GM20000 (cell line): ENCODE measurements around the gene HMOX1.

ENCODE experiments used
- DNase-seq: peaks from one replicate; pipeline ENCODE4 v3.0.0; 2012; ENCODE audit warnings: low spot score
- TF ChIP-seq, protein P1 (sequence below): IDR thresholded peaks from 2 replicates; pipeline ENCODE4 v1.5.1; 2012; ENCODE audit warnings: mild to moderate bottlenecking, control low read depth; ENCODE audit errors: extremely low read depth, missing control alignments

Gene HMOX1

DNA sequence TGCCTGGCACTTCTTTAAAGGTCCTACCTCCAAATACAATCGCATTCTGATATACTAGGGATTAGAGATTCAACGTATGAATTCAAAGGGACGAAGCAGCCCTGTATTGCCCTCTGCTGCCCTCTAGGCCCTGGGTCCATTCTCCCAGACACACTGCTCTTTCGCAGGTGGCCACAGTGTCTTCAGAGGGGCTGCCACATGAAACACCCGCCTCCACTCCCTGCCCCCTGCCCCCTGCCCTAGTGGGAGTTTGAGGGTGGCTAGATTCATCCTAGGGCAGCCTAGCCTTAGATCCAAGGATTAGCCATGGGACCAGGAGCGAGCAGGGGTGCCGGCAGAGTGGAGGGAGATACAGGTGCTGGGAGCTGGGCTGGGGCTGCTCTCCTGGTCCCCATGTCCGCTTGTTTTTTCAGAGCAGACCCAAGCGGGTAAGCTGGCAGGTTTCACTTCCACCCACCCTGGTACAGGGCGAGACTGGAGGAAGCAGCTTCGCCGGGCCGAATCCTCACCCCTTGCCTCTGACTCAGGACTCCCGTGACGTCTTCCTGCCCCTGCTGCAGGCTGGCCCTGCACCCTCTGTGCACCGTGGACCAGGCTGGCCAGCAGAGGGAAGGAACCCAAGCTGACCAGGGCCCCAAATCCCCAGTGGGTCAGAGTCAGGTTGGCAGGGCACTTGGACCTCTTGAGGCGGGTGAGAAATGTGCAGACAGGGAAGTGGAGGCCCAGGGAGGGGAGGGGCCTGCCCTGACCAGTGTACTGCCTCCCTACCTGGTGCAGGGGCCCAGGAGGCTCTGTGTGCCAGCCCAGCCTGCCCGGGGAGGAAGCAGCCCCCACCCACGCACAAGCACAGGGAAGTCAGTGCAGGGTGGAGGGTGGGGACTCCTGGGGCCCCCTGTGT, 28.4 kb upstream of the HMOX1 start:
- TF ChIP-seq, protein P1, sequence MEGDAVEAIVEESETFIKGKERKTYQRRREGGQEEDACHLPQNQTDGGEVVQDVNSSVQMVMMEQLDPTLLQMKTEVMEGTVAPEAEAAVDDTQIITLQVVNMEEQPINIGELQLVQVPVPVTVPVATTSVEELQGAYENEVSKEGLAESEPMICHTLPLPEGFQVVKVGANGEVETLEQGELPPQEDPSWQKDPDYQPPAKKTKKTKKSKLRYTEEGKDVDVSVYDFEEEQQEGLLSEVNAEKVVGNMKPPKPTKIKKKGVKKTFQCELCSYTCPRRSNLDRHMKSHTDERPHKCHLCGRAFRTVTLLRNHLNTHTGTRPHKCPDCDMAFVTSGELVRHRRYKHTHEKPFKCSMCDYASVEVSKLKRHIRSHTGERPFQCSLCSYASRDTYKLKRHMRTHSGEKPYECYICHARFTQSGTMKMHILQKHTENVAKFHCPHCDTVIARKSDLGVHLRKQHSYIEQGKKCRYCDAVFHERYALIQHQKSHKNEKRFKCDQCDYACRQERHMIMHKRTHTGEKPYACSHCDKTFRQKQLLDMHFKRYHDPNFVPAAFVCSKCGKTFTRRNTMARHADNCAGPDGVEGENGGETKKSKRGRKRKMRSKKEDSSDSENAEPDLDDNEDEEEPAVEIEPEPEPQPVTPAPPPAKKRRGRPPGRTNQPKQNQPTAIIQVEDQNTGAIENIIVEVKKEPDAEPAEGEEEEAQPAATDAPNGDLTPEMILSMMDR, result peak; percentile 36
- no peak for DNase-seq

DNA sequence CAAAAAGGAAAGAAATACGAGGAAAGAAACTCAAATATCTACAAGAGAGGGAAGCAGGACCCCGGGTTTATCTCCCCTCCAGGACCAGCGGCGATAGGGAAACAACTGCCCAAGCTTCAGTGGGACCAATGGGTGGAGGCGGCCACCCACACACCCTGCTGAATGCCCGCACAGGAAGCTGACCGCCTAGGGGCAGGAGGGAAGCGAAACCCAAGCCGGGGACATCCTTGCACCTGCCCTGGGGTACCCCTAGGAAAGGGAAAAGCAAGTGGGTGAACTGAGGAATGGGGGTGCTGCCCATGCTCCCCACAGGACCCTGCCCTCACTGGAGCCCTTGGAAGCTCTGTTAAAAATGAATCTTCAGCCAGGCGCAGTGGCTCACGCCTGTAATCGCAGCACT, 27.6 kb upstream of the HMOX1 start:
- TF ChIP-seq, protein P1, result no peak
- DNase-seq, result no peak

DNA sequence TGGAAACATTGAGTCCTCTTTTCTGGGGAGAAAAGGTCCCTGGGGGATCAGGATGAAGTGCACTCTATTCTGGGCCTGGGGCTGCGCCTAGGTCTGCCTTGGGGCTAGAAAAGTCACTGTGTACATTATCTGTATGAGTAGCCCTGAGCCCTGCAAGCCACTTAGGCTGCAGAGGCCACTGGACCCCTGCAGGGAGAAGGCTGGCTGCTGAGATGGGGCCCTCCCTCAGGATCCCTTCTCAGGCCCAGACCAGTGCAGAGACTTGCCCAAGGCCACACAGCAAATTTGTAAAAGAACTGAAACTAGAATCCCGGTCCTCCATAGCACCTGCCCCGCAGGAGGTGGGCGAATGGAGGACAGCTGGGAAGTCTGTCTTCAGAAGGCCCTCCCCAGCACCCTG, 26.8 kb upstream of the HMOX1 start:
- TF ChIP-seq, protein P1, result no peak

DNA sequence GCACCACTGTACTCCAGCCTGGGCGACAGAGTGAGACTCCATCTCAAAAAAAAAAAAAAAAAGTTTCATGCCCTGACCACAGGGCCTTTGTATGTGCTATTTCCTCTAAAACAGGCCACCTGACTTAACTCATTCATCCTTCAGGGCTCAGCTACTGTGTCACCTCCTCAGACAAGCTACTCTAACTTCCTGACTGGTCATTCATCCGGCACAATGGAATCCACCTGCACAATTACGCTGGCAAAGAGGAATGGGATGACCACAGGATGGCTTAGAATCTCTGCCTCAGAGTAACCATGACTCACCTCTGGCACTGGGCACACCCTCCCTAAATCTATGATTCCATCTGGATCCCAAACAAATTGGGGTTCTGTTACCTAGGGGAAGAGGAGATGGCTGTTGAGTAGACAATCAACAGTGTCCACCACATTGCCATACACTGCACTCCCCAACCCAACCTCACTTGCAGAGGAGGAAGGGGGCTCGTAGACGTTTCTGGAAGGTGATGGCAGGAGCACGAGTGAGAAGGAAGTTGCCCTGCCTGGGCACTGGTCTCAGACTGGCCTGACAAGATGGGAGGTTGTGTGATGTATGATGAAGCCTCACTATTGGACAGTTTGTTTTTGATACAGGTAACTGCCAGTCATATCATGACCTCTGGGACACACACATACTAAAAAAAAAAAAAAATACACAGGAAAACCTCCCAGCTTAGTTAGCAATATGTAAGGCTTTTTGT, 22.8 kb upstream of the HMOX1 start:
- TF ChIP-seq, protein P1, result no peak
- no peak for DNase-seq

More for the DNA sequence above, 26.8 kb upstream of the HMOX1 start:
- no peak for DNase-seq

DNA sequence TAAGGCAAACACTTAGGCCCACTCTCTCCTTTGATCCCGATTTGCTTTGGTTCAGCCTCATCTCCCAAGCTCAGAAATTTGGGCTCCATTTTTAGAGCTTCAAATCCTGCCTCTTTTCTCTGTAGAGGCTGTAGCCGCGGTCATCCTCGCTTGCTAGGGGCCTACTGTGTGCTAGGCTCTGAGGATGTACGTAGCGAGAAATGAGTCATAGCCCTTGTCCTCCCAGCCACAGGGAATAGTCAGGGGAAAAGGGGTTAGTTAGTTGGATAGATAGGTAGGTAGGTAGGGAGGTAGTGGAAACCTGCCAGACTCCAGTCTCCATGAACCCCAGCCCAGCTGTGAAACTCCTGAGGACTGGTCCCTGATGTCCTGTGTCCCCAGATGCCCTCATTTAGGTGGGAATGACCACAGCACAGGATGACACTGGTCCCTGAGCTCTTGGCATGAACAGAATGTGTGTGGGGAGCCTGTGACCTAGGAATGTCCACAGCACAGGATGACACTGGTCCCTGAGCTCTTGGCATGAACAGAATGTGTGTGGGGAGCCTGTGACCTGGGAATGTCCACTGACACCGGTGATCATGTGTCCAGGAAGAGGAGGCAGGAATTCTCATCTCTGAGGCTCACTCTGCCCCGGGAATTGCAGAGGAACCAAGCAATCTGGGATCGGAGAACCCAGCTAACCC, 21.4 kb upstream of the HMOX1 start:
- DNase-seq, result no peak
- TF ChIP-seq, protein P1, result no peak

DNA sequence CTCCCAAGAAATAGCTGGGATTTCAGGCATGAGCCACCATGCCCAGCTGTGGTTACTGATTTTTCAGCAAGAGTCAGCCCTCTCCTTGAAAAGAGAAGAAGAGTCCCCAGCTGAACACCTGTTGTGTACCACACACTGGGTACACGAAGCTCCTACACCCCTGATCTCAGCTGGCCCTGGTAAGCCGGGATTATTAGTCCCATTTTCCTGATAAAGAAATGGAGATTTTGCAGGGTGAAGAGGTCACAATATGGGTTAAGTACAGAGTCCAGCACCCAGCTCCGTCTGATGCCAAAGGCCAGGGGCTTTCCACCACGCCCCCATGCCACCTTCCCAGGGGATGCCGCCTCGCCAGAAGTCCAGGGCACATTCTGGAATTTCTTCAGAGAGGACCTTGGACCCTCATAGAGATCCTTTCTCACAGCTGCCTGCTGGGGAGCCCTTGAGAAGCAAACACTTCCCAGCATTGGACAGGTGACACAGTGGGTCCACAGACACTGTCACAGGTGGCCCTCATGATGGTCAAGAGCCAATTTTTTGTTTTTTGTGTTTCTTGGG, 19.8 kb upstream of the HMOX1 start:
- DNase-seq, result no peak
- TF ChIP-seq, protein P1, result no peak
